ENCODE results near the gene MAB21L3. TPM values are rescaled to one million over a fixed set of nuclear protein-coding genes. Genes with fewer than 3 reads are reported as not detected.

The MAB21L3 gene
- total and polyA plus RNA-seq, 2 of the 13 experiments (the other 11 are each of a cell fraction or from before 2014, with no cell fraction given) = 0.55 to 4.1 TPM

GRCh38 chr1:116179419-116179818 is 68.2 kb downstream of the MAB21L3 start (continued):
- TF ChIP-seq PRDM10 (CRISPR knock-in tag; IDR thresholded peaks at IDR 0.05; ENCODE audit: low read depth) (no peak), TFAP4 (IDR thresholded peaks at IDR 0.05; ENCODE audit: borderline replicate concordance, low read depth) (peak; percentile 46; the same call in 1 of the 2 replicates), ZNF878 (CRISPR knock-in tag; IDR thresholded peaks at IDR 0.05) (peak; percentile 74; the same call in 1 of the 2 replicates), SP5 (CRISPR knock-in tag; IDR thresholded peaks at IDR 0.05; ENCODE audit: borderline replicate concordance, low read depth) (peak; percentile 6; the same call in 1 of the 2 replicates), ZC3H4 (CRISPR knock-in tag; IDR thresholded peaks at IDR 0.05; ENCODE audit: borderline replicate concordance) (no peak), ZNF354B (CRISPR knock-in tag; IDR thresholded peaks at IDR 0.05) (no peak), HMGA1 (CRISPR knock-in tag; conservative IDR thresholded peaks at IDR 0.05) (no peak), SNRNP70 (IDR thresholded peaks at IDR 0.05; ENCODE audit: low read depth, low read length) (no peak), HOXA9 (CRISPR knock-in tag; IDR thresholded peaks at IDR 0.05; ENCODE audit: borderline replicate concordance) (no peak), SRSF9 (IDR thresholded peaks at IDR 0.05; ENCODE audit: borderline replicate concordance, insufficient read depth, low read depth, low read length, poor library complexity, severe bottlenecking) (no peak), ZNF274 (CRISPR knock-in tag; IDR thresholded peaks at IDR 0.05) (no peak), SMARCE1 (IDR thresholded peaks at IDR 0.05; ENCODE audit: borderline replicate concordance) (no peak), AHR (CRISPR knock-in tag; IDR thresholded peaks at IDR 0.05) (no peak), MEIS1 (CRISPR knock-in tag; IDR thresholded peaks at IDR 0.05; ENCODE audit: borderline replicate concordance) (no peak), ATF4 (CRISPR knock-in tag; IDR thresholded peaks at IDR 0.05) (0 out of 4 replicates have a peak, but pooled peaks of 1 of the 2 experiments have one; percentile 15), NFAT5 (CRISPR knock-in tag; IDR thresholded peaks at IDR 0.05) (no peak), NFE2L1 (CRISPR knock-in tag; IDR thresholded peaks at IDR 0.05; ENCODE audit: borderline replicate concordance) (no peak), GATAD1 (CRISPR knock-in tag; IDR thresholded peaks at IDR 0.05) (no peak; the same call in 1 of the 2 replicates)
